PC-3 (cell line): Measurements from ENCODE around the gene LPAR1.

ENCODE experiments used
- EZH2phosphoT487 ChIP-seq: fragments of 300-600 bp; sonication (generic); IDR thresholded peaks from 2 replicates; pipeline ENCODE4 v1.6.1; 2018; ENCODE audit warnings: mild to moderate bottlenecking, antibody characterized with exemption, low read length, borderline replicate concordance
- TF ChIP-seq, protein P1 (sequence below): fragments of 300-600 bp; sonication (generic); conservative IDR thresholded peaks from 2 replicates; pipeline ENCODE4 v1.5.1; 2017; ENCODE audit warnings: antibody characterized with exemption, low read depth, mild to moderate bottlenecking, low read length

DNA sequence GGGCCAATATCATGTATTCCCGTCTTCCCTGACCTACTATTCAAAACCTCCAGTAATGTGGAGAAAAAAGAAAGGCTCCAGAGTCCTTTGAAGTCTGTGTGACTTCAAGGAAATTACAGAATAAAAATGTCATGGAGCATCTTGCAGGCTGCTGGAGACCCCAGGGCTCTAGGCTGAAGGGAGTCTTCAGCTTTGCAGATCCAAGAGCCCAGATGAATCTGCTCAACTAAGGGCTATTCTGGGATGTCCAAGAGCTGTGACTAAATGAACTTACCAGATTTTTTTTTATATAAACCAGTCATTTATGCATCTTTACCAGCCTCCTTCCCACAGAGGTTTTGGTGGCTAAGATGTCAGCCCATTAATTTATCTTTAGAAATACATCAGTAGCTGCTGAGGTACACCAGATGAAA is 202.4 kb downstream of the LPAR1 start:
- no peak for TF ChIP-seq EZH2phosphoT487
- TF ChIP-seq, protein P1, sequence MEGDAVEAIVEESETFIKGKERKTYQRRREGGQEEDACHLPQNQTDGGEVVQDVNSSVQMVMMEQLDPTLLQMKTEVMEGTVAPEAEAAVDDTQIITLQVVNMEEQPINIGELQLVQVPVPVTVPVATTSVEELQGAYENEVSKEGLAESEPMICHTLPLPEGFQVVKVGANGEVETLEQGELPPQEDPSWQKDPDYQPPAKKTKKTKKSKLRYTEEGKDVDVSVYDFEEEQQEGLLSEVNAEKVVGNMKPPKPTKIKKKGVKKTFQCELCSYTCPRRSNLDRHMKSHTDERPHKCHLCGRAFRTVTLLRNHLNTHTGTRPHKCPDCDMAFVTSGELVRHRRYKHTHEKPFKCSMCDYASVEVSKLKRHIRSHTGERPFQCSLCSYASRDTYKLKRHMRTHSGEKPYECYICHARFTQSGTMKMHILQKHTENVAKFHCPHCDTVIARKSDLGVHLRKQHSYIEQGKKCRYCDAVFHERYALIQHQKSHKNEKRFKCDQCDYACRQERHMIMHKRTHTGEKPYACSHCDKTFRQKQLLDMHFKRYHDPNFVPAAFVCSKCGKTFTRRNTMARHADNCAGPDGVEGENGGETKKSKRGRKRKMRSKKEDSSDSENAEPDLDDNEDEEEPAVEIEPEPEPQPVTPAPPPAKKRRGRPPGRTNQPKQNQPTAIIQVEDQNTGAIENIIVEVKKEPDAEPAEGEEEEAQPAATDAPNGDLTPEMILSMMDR = no peak
